ENCODE measurements around the gene PRRC2B. TPM values are rescaled to one million over a fixed set of nuclear protein-coding genes. Genes with fewer than 3 reads are reported as not detected.

PRRC2B gene
- total and polyA plus RNA-seq, 2 experiments from 2014 or later, result 45.0 to 193 TPM

DNA sequence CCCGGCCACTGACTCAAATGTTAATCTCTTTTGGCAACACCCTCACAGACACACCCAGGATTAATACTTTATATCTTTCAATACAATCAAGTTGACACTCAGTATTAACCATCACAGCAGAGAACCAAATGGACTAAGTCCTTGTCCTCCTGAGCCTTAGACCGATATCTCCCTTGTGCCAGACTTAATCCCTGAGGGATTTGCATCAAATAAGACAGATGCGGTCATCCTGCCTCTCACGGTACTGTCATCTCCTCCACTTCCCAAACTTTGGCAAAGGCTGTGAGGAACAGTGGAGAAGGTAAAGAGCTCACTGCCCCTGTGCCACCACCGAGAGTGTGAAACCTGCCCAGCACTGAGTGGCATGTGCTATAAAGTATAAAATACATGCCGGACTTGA is 6.5 kb upstream of the PRRC2B start (continued):
- TF ChIP-seq, protein P1, sequence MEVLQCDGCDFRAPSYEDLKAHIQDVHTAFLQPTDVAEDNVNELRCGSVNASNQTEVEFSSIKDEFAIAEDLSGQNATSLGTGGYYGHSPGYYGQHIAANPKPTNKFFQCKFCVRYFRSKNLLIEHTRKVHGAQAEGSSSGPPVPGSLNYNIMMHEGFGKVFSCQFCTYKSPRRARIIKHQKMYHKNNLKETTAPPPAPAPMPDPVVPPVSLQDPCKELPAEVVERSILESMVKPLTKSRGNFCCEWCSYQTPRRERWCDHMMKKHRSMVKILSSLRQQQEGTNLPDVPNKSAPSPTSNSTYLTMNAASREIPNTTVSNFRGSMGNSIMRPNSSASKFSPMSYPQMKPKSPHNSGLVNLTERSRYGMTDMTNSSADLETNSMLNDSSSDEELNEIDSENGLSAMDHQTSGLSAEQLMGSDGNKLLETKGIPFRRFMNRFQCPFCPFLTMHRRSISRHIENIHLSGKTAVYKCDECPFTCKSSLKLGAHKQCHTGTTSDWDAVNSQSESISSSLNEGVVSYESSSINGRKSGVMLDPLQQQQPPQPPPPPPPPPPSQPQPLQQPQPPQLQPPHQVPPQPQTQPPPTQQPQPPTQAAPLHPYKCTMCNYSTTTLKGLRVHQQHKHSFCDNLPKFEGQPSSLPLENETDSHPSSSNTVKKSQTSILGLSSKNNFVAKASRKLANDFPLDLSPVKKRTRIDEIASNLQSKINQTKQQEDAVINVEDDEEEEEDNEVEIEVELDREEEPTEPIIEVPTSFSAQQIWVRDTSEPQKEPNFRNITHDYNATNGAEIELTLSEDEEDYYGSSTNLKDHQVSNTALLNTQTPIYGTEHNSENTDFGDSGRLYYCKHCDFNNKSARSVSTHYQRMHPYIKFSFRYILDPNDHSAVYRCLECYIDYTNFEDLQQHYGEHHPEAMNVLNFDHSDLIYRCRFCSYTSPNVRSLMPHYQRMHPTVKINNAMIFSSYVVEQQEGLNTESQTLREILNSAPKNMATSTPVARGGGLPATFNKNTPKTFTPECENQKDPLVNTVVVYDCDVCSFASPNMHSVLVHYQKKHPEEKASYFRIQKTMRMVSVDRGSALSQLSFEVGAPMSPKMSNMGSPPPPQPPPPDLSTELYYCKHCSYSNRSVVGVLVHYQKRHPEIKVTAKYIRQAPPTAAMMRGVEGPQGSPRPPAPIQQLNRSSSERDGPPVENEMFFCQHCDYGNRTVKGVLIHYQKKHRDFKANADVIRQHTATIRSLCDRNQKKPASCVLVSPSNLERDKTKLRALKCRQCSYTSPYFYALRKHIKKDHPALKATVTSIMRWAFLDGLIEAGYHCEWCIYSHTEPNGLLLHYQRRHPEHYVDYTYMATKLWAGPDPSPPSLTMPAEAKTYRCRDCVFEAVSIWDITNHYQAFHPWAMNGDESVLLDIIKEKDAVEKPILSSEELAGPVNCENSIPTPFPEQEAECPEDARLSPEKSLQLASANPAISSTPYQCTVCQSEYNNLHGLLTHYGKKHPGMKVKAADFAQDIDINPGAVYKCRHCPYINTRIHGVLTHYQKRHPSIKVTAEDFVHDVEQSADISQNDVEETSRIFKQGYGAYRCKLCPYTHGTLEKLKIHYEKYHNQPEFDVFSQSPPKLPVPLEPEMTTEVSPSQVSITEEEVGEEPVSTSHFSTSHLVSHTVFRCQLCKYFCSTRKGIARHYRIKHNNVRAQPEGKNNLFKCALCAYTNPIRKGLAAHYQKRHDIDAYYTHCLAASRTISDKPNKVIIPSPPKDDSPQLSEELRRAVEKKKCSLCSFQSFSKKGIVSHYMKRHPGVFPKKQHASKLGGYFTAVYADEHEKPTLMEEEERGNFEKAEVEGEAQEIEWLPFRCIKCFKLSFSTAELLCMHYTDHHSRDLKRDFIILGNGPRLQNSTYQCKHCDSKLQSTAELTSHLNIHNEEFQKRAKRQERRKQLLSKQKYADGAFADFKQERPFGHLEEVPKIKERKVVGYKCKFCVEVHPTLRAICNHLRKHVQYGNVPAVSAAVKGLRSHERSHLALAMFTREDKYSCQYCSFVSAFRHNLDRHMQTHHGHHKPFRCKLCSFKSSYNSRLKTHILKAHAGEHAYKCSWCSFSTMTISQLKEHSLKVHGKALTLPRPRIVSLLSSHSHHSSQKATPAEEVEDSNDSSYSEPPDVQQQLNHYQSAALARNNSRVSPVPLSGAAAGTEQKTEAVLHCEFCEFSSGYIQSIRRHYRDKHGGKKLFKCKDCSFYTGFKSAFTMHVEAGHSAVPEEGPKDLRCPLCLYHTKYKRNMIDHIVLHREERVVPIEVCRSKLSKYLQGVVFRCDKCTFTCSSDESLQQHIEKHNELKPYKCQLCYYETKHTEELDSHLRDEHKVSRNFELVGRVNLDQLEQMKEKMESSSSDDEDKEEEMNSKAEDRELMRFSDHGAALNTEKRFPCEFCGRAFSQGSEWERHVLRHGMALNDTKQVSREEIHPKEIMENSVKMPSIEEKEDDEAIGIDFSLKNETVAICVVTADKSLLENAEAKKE (CRISPR knock-in tag; IDR thresholded peaks at IDR 0.05), result no peak
- TF ChIP-seq, protein P2, sequence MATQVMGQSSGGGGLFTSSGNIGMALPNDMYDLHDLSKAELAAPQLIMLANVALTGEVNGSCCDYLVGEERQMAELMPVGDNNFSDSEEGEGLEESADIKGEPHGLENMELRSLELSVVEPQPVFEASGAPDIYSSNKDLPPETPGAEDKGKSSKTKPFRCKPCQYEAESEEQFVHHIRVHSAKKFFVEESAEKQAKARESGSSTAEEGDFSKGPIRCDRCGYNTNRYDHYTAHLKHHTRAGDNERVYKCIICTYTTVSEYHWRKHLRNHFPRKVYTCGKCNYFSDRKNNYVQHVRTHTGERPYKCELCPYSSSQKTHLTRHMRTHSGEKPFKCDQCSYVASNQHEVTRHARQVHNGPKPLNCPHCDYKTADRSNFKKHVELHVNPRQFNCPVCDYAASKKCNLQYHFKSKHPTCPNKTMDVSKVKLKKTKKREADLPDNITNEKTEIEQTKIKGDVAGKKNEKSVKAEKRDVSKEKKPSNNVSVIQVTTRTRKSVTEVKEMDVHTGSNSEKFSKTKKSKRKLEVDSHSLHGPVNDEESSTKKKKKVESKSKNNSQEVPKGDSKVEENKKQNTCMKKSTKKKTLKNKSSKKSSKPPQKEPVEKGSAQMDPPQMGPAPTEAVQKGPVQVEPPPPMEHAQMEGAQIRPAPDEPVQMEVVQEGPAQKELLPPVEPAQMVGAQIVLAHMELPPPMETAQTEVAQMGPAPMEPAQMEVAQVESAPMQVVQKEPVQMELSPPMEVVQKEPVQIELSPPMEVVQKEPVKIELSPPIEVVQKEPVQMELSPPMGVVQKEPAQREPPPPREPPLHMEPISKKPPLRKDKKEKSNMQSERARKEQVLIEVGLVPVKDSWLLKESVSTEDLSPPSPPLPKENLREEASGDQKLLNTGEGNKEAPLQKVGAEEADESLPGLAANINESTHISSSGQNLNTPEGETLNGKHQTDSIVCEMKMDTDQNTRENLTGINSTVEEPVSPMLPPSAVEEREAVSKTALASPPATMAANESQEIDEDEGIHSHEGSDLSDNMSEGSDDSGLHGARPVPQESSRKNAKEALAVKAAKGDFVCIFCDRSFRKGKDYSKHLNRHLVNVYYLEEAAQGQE (IDR thresholded peaks at IDR 0.05; ENCODE audit: unreplicated experiment), result no peak

DNA sequence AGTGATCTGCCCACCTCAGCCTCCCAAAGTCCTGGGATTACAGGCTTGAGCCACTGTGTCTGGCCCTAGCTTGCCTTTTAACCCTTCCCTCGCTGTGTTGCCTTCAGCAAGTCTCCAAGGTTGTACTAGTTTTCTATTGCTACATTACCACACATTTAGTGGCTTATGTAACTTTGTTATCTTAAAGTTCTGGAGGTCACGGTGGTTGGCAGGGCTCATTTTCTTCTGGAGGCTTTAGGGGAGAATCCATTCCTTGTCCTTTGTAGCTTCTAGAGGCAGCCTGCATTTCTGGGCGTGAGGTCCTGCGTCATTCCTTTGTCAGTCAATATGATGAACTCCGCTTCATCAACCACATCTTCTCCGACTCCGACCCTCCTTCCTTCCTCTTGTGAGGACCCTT is 2.9 kb upstream of the PRRC2B start:
- no peak overlapping the region for H3K4me2 ChIP-seq
- peaks cover 10% of the 10 kb centered on the region for H3K36me3 Mint-ChIP-seq (ENCODE audit: low read depth)
- H3K27ac ChIP-seq (ENCODE audit: low read depth), result no peak overlapping the region
- DNase-seq (ENCODE audit: low spot score), result no peak
- H3K79me2 ChIP-seq (replicated peaks; ENCODE audit: insufficient read depth), result peaks cover 24% of the 10 kb centered on the region
- no peak overlapping the region for H3K4me3 ChIP-seq
- H2AFZ ChIP-seq, result no peak overlapping the region
- peaks cover 6% of the 10 kb centered on the region for H4K20me1 ChIP-seq (replicated peaks; ENCODE audit: insufficient read depth)
- peaks cover 23% of the 10 kb centered on the region for H3K4me1 Mint-ChIP-seq
- ATAC-seq, result no peak
- H3K4me1 ChIP-seq (ENCODE audit: insufficient read depth), result peaks cover 19% of the 10 kb centered on the region
- H3K36me3 ChIP-seq (ENCODE audit: insufficient read depth), result no peaks in the 10 kb centered on the region
- H3K27me3 ChIP-seq (ENCODE audit: insufficient read depth), result no peaks in the 10 kb centered on the region
- no peaks in the 10 kb centered on the region; the same call in 2 of the 3 replicates for H3K9me3 Mint-ChIP-seq
- no peak overlapping the region for H3K27ac Mint-ChIP-seq
- H3K4me3 Mint-ChIP-seq, result no peak overlapping the region; the same call in 2 of the 3 replicates
- H3K9me2 ChIP-seq (ENCODE audit: insufficient read depth), result no peaks in the 10 kb centered on the region
- peaks cover 11% of the 10 kb centered on the region for H3F3A ChIP-seq (replicated peaks; ENCODE audit: low read depth)
- H3K27me3 Mint-ChIP-seq (ENCODE audit: insufficient read depth, low read depth, poor library complexity), result peaks cover 17% of the 10 kb centered on the region
- TF ChIP-seq JUNB (IDR thresholded peaks at IDR 0.05; ENCODE audit: unreplicated experiment), result no peak
- no peak for TF ChIP-seq EZH2phosphoT487 (IDR thresholded peaks at IDR 0.05; ENCODE audit: unreplicated experiment)
- no peak for TF ChIP-seq CREB1 (CRISPR knock-in tag; IDR thresholded peaks at IDR 0.05; ENCODE audit: low read depth)
- TF ChIP-seq, protein P3, sequence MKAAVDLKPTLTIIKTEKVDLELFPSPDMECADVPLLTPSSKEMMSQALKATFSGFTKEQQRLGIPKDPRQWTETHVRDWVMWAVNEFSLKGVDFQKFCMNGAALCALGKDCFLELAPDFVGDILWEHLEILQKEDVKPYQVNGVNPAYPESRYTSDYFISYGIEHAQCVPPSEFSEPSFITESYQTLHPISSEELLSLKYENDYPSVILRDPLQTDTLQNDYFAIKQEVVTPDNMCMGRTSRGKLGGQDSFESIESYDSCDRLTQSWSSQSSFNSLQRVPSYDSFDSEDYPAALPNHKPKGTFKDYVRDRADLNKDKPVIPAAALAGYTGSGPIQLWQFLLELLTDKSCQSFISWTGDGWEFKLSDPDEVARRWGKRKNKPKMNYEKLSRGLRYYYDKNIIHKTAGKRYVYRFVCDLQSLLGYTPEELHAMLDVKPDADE (IDR thresholded peaks at IDR 0.05), result no peak
- TF ChIP-seq, protein P4, sequence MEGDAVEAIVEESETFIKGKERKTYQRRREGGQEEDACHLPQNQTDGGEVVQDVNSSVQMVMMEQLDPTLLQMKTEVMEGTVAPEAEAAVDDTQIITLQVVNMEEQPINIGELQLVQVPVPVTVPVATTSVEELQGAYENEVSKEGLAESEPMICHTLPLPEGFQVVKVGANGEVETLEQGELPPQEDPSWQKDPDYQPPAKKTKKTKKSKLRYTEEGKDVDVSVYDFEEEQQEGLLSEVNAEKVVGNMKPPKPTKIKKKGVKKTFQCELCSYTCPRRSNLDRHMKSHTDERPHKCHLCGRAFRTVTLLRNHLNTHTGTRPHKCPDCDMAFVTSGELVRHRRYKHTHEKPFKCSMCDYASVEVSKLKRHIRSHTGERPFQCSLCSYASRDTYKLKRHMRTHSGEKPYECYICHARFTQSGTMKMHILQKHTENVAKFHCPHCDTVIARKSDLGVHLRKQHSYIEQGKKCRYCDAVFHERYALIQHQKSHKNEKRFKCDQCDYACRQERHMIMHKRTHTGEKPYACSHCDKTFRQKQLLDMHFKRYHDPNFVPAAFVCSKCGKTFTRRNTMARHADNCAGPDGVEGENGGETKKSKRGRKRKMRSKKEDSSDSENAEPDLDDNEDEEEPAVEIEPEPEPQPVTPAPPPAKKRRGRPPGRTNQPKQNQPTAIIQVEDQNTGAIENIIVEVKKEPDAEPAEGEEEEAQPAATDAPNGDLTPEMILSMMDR (conservative IDR thresholded peaks at IDR 0.05; ENCODE audit: low read depth in 2 of 2), result no peak
- TF ChIP-seq, protein P2 (IDR thresholded peaks at IDR 0.05; ENCODE audit: unreplicated experiment), result no peak
- no peak for TF ChIP-seq ZNF114 (CRISPR knock-in tag; IDR thresholded peaks at IDR 0.05)
